K562 (cell line): ENCODE measurements around the gene TTC9B. TPM values are rescaled to one million over a fixed set of nuclear protein-coding genes. Genes with fewer than 3 reads are reported as not detected.

Experiments
- ATAC-seq: fragments of 200-7000 bp; cut with Tn5 transposase; 3 replicates; pipeline ENCODE4 v1.9.1; 2020; ENCODE audit warnings: moderate library complexity
- BruUV-seq: library from RNA; stranded (reverse); fragments of 400-500 nt; replicated peaks from 2 replicates; lab custom pipeline; 2021; lab: Mats Ljungman, UMichigan
- CTCF ChIA-PET: fragments of 300-600 bp; formaldehyde crosslinking; extraction: SDS; loops from one replicate; lab custom pipeline; 2021; ENCODE audit warnings: low intra/inter-chr PET ratio; lab: Yijun Ruan, JAX
- POLR2A ChIA-PET: fragments of 300-600, 350-650 bp; sonication (Branson Sonifier 250); formaldehyde crosslinking; extraction: SDS; loops from one replicate; lab custom pipeline; 2021; ENCODE audit warnings: antibody characterized with exemption, inconsistent platforms; lab: Yijun Ruan, JAX
- DNase-seq, 4 experiments: peaks; one replicate each; pipeline versions ENCODE4 v3.0.0 to v3.0.0-alpha.2; 2011 to 2018; ENCODE audit warnings: low spot score in 3 of 4, mixed read lengths in 3 of 4; ENCODE audit errors: extremely low read depth in 1 of 4
- FAIRE-seq: peaks from 2 replicates; lab custom pipeline; 2011; peaks lifted over from hg19 to GRCh38; lab: Jason Lieb, UNC
- H2AFZ ChIP-seq: 2 replicates; pipeline ENCODE4 v1.6.0; 2011; ENCODE audit warnings: low read depth, low read length, control low read depth, inconsistent platforms
- H3K27ac ChIP-seq: fragments of 200-600 bp; 3 replicates; pipeline ENCODE4 v1.8.0; 2011; ENCODE audit warnings: low read depth, mild to moderate bottlenecking, control low read depth, inconsistent platforms, low read length, moderate library complexity, mixed read lengths; ENCODE audit errors: extremely low read depth
- H3K27me3 ChIP-seq, 2 experiments: fragments of 300-600 bp in 1 of 2; 2 replicates in 1 of 2; 3 replicates in 1 of 2; pipeline versions ENCODE4 v1.6.0 to v1.8.0; 2011; ENCODE audit warnings: inconsistent platforms in 2 of 2, low read length in 2 of 2, mild to moderate bottlenecking in 1 of 2, mixed read lengths in 1 of 2, moderate library complexity in 1 of 2; ENCODE audit not compliant: control insufficient read depth in 2 of 2, insufficient read depth in 2 of 2
- H3K36me3 ChIP-seq: fragments of 300-600 bp; 3 replicates; pipeline ENCODE4 v1.8.0; 2011; ENCODE audit warnings: mild to moderate bottlenecking, low read length, inconsistent platforms; ENCODE audit not compliant: control insufficient read depth, insufficient read depth
- H3K4me1 ChIP-seq, 2 experiments: fragments of 200-600 bp in 1 of 2; replicated peaks in 1 of 2; 2 replicates in 1 of 2; 3 replicates in 1 of 2; pipeline versions ENCODE4 v1.5.1 to v1.8.0; 2011; ENCODE audit warnings: inconsistent platforms in 2 of 2, low read length in 2 of 2, mild to moderate bottlenecking in 1 of 2, mixed read lengths in 1 of 2, moderate library complexity in 1 of 2; ENCODE audit not compliant: control insufficient read depth in 2 of 2, insufficient read depth in 2 of 2
- H3K4me2 ChIP-seq: 2 replicates; pipeline ENCODE4 v1.6.1; 2011; ENCODE audit warnings: low read length, control low read depth, inconsistent platforms, mixed read lengths; ENCODE audit not compliant: insufficient read depth
- H3K4me3 ChIP-seq: fragments of 200-600 bp; sonication (generic), shearing (Covaris generic); 2 replicates; pipeline ENCODE4 v1.5.1; 2016; ENCODE audit warnings: control low read depth, inconsistent platforms
- H3K79me2 ChIP-seq: fragments of 200-600 bp; 3 replicates; pipeline ENCODE4 v1.8.0; 2011; ENCODE audit warnings: low read length, inconsistent platforms; ENCODE audit not compliant: control insufficient read depth, insufficient read depth
- H3K9ac ChIP-seq, 2 experiments: 2 replicates each; pipeline versions ENCODE4 v1.6.0 to v1.6.1; 2011; ENCODE audit warnings: low read depth in 2 of 2, low read length in 2 of 2, control low read depth in 1 of 2, inconsistent platforms in 1 of 2, mild to moderate bottlenecking in 1 of 2, mixed read lengths in 1 of 2; ENCODE audit not compliant: insufficient read depth in 1 of 2
- H3K9me1 ChIP-seq: one replicate; pipeline ENCODE4 v1.6.0; 2011; ENCODE audit warnings: inconsistent platforms, mild to moderate bottlenecking, low read length, moderate library complexity; ENCODE audit not compliant: control insufficient read depth, insufficient read depth
- H3K9me3 ChIP-seq: replicated peaks from 2 replicates; pipeline ENCODE4 v1.5.1; 2011; ENCODE audit warnings: low read depth, low read length, inconsistent platforms; ENCODE audit not compliant: control insufficient read depth, insufficient read depth
- H4K20me1 ChIP-seq: replicated peaks from 2 replicates; pipeline ENCODE4 v1.6.1; 2011; ENCODE audit warnings: low read length, inconsistent platforms, mixed read lengths; ENCODE audit not compliant: control insufficient read depth, insufficient read depth
- ARID1B ChIP-seq: fragments of 450-650 bp; IDR thresholded peaks from 2 replicates; pipeline ENCODE4 v1.6.1; 2016; ENCODE audit warnings: antibody characterized with exemption, mild to moderate bottlenecking, inconsistent platforms
- E2F3 ChIP-seq: fragments of 250-450 bp; sonication (Bioruptor Pico); IDR thresholded peaks from 2 replicates; pipeline ENCODE4 v1.4.0; 2020; ENCODE audit warnings: mild to moderate bottlenecking
- FOXP1 ChIP-seq: sonication (generic); formaldehyde crosslinking; IDR thresholded peaks from 2 replicates; pipeline ENCODE4 v1.8.0; 2022; ENCODE audit warnings: mild to moderate bottlenecking, missing genetic modification reagents
- MAFF ChIP-seq: IDR thresholded peaks from 2 replicates; pipeline ENCODE4 v1.6.1; 2012; ENCODE audit warnings: low read length, improper control_type of control experiment
- MBD2 ChIP-seq: sonication (generic); IDR thresholded peaks from 2 replicates; pipeline ENCODE4 v1.6.1; 2016; ENCODE audit warnings: low read depth, borderline replicate concordance
- NCOA4 ChIP-seq: fragments of 450-650 bp; IDR thresholded peaks from 2 replicates; pipeline ENCODE4 v1.6.1; 2018; ENCODE audit warnings: mild to moderate bottlenecking; ENCODE audit not compliant: partially characterized antibody
- PPARD ChIP-seq: fragments of 250-450 bp; sonication (Bioruptor Pico); IDR thresholded peaks from 2 replicates; pipeline ENCODE4 v1.8.0; 2022; ENCODE audit warnings: inconsistent platforms, mild to moderate bottlenecking, moderate library complexity
- ZNF143 ChIP-seq: sonication (generic); formaldehyde crosslinking; IDR thresholded peaks from 2 replicates; pipeline ENCODE4 v1.9.0; 2022; ENCODE audit warnings: mild to moderate bottlenecking, missing genetic modification reagents
- ZNF253 ChIP-seq: fragments of 250-450 bp; sonication (Bioruptor Pico); conservative IDR thresholded peaks from 2 replicates; pipeline ENCODE4 v1.6.1; 2021; ENCODE audit warnings: mild to moderate bottlenecking
- ZNF311 ChIP-seq: fragments of 250-450 bp; sonication (Bioruptor Pico); IDR thresholded peaks from 2 replicates; pipeline ENCODE4 v1.4.0; 2020; ENCODE audit warnings: mild to moderate bottlenecking, moderate library complexity
- ZNF76 ChIP-seq: fragments of 250-450 bp; sonication (Bioruptor Pico); IDR thresholded peaks from 2 replicates; pipeline ENCODE4 v1.4.0; 2020; ENCODE audit warnings: mild to moderate bottlenecking, moderate library complexity, borderline replicate concordance
- WGBS: fragments of 100-300 bp; shearing (Covaris generic); methylation state at CpG from one replicate; pipeline ENCODE4 v1.1.6; 2016; ENCODE audit warnings: low coverage, mixed read lengths; ENCODE audit not compliant: insufficient coverage; ENCODE audit errors: missing lambda C conversion rate; 5-methylcytosine and 5-hydroxymethylcytosine counted together
- in situ Hi-C: fragments of 300-500 bp; cut with MboI; formaldehyde crosslinking; loops from 4 replicates; pipeline ENCODE4 v1.15.0; 2018; ENCODE audit warnings: inconsistent platforms, mixed read lengths
- intact Hi-C: fragments of 100-400 bp; cut with micrococcal nuclease; formaldehyde crosslinking; loops from 2 replicates; pipeline ENCODE4 v1.14.2; 2022
- polyA plus RNA-seq, 8 experiments: library from polyadenylated mRNA; depleted of rRNA in 4 of 8; stranded (reverse) in 5 of 8; unstranded in 3 of 8; fragments of >200 nt; fragmentation: Nextera tagmentation in 2 of 8; fragmentation: Illumina TruSeq in 1 of 8; extraction: Ambion mirVana in 2 of 8; extraction: Trizol in 1 of 8; gene quantifications; 2 replicates each; pipeline versions ENCODE4 v1.2.1 to v1.2.3, GENCODE V29; 2011 to 2014; ENCODE audit warnings: inconsistent platforms in 1 of 8, missing spikeins in 1 of 8
- total RNA-seq, 7 experiments: library from RNA; depleted of rRNA in 6 of 7; stranded (reverse); fragments of >200 nt in 6 of 7; fragmentation: Illumina TruSeq in 2 of 7; extraction: Trizol in 2 of 7; gene quantifications; 2 replicates each; pipeline versions ENCODE4 v1.2.1 to v1.2.3, GENCODE V29; 2011 to 2021; ENCODE audit warnings: low replicate concordance in 1 of 7
- TF ChIP-seq, protein P1 (sequence below), 2 experiments: fragments of 450-650 bp; formaldehyde crosslinking in 1 of 2; IDR thresholded peaks; 2 replicates each; pipeline versions ENCODE4 v1.4.0 to v1.6.1; 2014 to 2020; ENCODE audit warnings: mild to moderate bottlenecking in 2 of 2, borderline replicate concordance in 1 of 2, low read depth in 1 of 2
- TF ChIP-seq, protein P2 (sequence below): sonication (generic); formaldehyde crosslinking; IDR thresholded peaks from 2 replicates; pipeline ENCODE4 v1.8.1; 2022; ENCODE audit warnings: missing genetic modification reagents

Gene TTC9B
- total and polyA plus RNA-seq, 9 of the 15 experiments (the other 6 are each of a cell fraction or from before 2014, with no cell fraction given) = 0.06 to 0.14 TPM; not detected in 7

DNA sequence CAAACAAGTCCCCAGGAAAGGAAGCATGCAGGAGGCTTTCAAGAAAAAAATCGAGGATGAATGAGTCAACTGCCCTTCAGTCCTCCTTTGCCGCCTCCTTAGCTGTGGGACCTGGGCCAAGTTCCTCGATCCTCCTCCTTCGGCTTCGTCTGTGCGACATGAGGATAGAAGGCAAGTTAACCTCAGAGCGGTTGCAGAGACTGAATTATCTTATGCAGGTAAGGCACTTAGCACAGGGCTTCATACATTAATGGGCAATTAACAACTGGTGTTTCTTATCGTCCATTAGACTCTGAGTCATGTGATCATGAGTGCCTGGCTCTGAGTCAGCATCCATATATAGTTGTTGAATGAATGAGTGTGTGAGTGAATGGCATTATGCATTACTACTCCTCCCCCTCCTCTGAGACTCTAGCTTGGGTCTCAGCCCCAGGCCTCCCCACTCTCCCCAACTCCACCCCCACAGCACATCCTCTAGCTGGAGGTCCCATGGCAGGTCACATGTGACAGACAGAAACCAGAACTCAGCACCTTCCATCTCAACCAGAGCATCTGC lies 1.6 kb upstream of the TTC9B start:
- ChIA-PET CTCF (interaction anchor here (0.7 to 3.3 kb wide), 3 partner anchors 79 to 426 kb away, joined by 3 to 24 read pairs (median 5); no protein-coding TSS in a partner anchor), POLR2A (interaction anchor here (0.7 to 1.1 kb wide), 3 partner anchors 10 to 72 kb away, joined by 3 to 5 read pairs (median 3); no protein-coding TSS in a partner anchor)
- peaks cover 5% of the 10 kb centered on the region for H4K20me1 ChIP-seq
- no peak overlapping the region; a peak in 1 of 4 replicates for H3K9ac ChIP-seq
- 0% methylated on average over 8 of the region's 8 CpGs for WGBS
- no TSS peak for BruUV-seq
- in situ Hi-C loops (loop anchor here (5.0 kb wide), 1 partner anchor 72 kb away; no protein-coding TSS in a partner anchor), intact Hi-C loops (no loop called here)
- H3K27ac ChIP-seq = no peak overlapping the region; the same call in 2 of the 3 replicates
- FAIRE-seq (peak; percentile 87), ATAC-seq (peak; percentile 14; the same call in 2 of the 3 replicates), DNase-seq (peak in 2 of 4 experiments; percentile 38 to 64)
- H3K27me3 ChIP-seq = peaks cover 6 to 9% of the 10 kb centered on the region in 2 experiments; a peak in 2 of 5 replicates
- H3K9me1 ChIP-seq = no peaks in the 10 kb centered on the region
- peak overlapping the region; percentile 55; the same call in 1 of the 2 replicates for H2AFZ ChIP-seq
- peak overlapping the region; percentile 52 for H3K4me2 ChIP-seq
- H3K36me3 ChIP-seq = no peaks in the 10 kb centered on the region
- H3K9me3 ChIP-seq = peaks cover 4% of the 10 kb centered on the region; the same call in 1 of the 2 replicates
- H3K79me2 ChIP-seq = no peaks in the 10 kb centered on the region
- peaks cover 12 to 44% of the 10 kb centered on the region in 2 experiments; a peak in 4 of 5 replicates for H3K4me1 ChIP-seq
- no peak overlapping the region for H3K4me3 ChIP-seq
- TF ChIP-seq NCOA4 = no peak
- TF ChIP-seq ZNF253 (CRISPR knock-in tag) = no peak
- TF ChIP-seq E2F3 (CRISPR knock-in tag) = no peak
- TF ChIP-seq MBD2 = no peak
- TF ChIP-seq ZNF143 = peak; percentile 34; the same call in 1 of the 2 replicates
- TF ChIP-seq PPARD = no peak
- no peak for TF ChIP-seq ZNF76
- TF ChIP-seq, protein P1, sequence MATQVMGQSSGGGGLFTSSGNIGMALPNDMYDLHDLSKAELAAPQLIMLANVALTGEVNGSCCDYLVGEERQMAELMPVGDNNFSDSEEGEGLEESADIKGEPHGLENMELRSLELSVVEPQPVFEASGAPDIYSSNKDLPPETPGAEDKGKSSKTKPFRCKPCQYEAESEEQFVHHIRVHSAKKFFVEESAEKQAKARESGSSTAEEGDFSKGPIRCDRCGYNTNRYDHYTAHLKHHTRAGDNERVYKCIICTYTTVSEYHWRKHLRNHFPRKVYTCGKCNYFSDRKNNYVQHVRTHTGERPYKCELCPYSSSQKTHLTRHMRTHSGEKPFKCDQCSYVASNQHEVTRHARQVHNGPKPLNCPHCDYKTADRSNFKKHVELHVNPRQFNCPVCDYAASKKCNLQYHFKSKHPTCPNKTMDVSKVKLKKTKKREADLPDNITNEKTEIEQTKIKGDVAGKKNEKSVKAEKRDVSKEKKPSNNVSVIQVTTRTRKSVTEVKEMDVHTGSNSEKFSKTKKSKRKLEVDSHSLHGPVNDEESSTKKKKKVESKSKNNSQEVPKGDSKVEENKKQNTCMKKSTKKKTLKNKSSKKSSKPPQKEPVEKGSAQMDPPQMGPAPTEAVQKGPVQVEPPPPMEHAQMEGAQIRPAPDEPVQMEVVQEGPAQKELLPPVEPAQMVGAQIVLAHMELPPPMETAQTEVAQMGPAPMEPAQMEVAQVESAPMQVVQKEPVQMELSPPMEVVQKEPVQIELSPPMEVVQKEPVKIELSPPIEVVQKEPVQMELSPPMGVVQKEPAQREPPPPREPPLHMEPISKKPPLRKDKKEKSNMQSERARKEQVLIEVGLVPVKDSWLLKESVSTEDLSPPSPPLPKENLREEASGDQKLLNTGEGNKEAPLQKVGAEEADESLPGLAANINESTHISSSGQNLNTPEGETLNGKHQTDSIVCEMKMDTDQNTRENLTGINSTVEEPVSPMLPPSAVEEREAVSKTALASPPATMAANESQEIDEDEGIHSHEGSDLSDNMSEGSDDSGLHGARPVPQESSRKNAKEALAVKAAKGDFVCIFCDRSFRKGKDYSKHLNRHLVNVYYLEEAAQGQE (IDR thresholded peaks at IDR 0.05; ENCODE audit: borderline replicate concordance) = peak; percentile 51
- TF ChIP-seq, protein P1 (CRISPR knock-in tag; IDR thresholded peaks at IDR 0.05; ENCODE audit: low read depth) = no peak
- TF ChIP-seq, protein P2, sequence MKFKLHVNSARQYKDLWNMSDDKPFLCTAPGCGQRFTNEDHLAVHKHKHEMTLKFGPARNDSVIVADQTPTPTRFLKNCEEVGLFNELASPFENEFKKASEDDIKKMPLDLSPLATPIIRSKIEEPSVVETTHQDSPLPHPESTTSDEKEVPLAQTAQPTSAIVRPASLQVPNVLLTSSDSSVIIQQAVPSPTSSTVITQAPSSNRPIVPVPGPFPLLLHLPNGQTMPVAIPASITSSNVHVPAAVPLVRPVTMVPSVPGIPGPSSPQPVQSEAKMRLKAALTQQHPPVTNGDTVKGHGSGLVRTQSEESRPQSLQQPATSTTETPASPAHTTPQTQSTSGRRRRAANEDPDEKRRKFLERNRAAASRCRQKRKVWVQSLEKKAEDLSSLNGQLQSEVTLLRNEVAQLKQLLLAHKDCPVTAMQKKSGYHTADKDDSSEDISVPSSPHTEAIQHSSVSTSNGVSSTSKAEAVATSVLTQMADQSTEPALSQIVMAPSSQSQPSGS = no peak
- peak; percentile 62 for TF ChIP-seq ARID1B
- TF ChIP-seq FOXP1 = no peak
- TF ChIP-seq MAFF = 0 out of 2 replicates have a peak, but pooled peaks have one; percentile 18
- TF ChIP-seq ZNF311 (CRISPR knock-in tag) = no peak
